H1 (cell line): ENCODE data around the gene ASCL2. TPM values are rescaled to one million over a fixed set of nuclear protein-coding genes. Genes with fewer than 3 reads are reported as not detected.

ENCODE experiments used
- CTCF ChIA-PET: fragments of 300-600 bp; sonication (Branson Sonifier 250); formaldehyde crosslinking; loops from one replicate; lab custom pipeline; 2021; ENCODE audit not compliant: partially characterized antibody; lab: Charles Lee
- POLR2A ChIA-PET: fragments of 300-600 bp; sonication (Branson Sonifier 250); formaldehyde crosslinking; loops from one replicate; lab custom pipeline; 2021; ENCODE audit warnings: inconsistent platforms; ENCODE audit not compliant: partially characterized antibody; lab: Charles Lee
- DNase-seq, 2 experiments: peaks; one replicate each; pipeline versions ENCODE4 v3.0.0 to v3.0.0-alpha.2; 2010 to 2022; ENCODE audit warnings: low spot score in 2 of 2, low read depth in 1 of 2, mixed read lengths in 1 of 2
- FAIRE-seq: peaks from 2 replicates; lab custom pipeline; 2011; peaks lifted over from hg19 to GRCh38; lab: Jason Lieb, UNC
- H2AFZ ChIP-seq: 2 replicates; pipeline ENCODE4 v1.8.1; 2012; ENCODE audit warnings: low read length, inconsistent platforms
- H2AK5ac ChIP-seq: 2 replicates; pipeline ENCODE4 v1.6.1; 2013; ENCODE audit warnings: low read depth, low read length
- H2BK120ac ChIP-seq: replicated peaks from 2 replicates; pipeline ENCODE3; 2013; ENCODE audit warnings: low read depth, low read length, inconsistent platforms
- H2BK12ac ChIP-seq: 2 replicates; pipeline ENCODE4 v1.6.1; 2013; ENCODE audit warnings: low read depth, low read length
- H2BK15ac ChIP-seq: 2 replicates; pipeline ENCODE4 v1.6.1; 2013; ENCODE audit warnings: low read length
- H2BK20ac ChIP-seq: 2 replicates; pipeline ENCODE4 v1.6.1; 2013; ENCODE audit warnings: low read length
- H2BK5ac ChIP-seq: 2 replicates; pipeline ENCODE4 v1.6.1; 2013; ENCODE audit warnings: low read depth, low read length
- H3K14ac ChIP-seq: 2 replicates; pipeline ENCODE4 v1.6.1; 2013; ENCODE audit warnings: inconsistent platforms; ENCODE audit not compliant: insufficient read length
- H3K18ac ChIP-seq: 2 replicates; pipeline ENCODE4 v1.6.1; 2013; ENCODE audit warnings: low read length; ENCODE audit errors: extremely low read depth
- H3K23ac ChIP-seq: 2 replicates; pipeline ENCODE4 v1.6.1; 2013; ENCODE audit warnings: inconsistent platforms; ENCODE audit not compliant: insufficient read length
- H3K23me2 ChIP-seq: 2 replicates; pipeline ENCODE4 v1.6.1; 2013; ENCODE audit warnings: low read depth, low read length
- H3K27ac ChIP-seq: 2 replicates; pipeline ENCODE4 v1.6.1; 2011; ENCODE audit warnings: low read depth, low read length, inconsistent platforms
- H3K27me3 ChIP-seq, 4 experiments: replicated peaks in 1 of 4; 1 replicate in 1 of 4; 2 replicates in 3 of 4; pipeline versions ENCODE4 v1.6.1 to v1.8.1; 2011 to 2013; ENCODE audit warnings: low read length in 3 of 4, mild to moderate bottlenecking in 3 of 4, inconsistent platforms in 2 of 4, mixed read lengths in 2 of 4, moderate library complexity in 1 of 4; ENCODE audit not compliant: control insufficient read depth in 3 of 4, insufficient read depth in 3 of 4; ENCODE audit errors: extremely low read depth in 1 of 4
- H3K36me3 ChIP-seq, 4 experiments: 2 replicates each; pipeline versions ENCODE4 v1.6.1 to v1.8.1; 2011 to 2013; ENCODE audit warnings: mild to moderate bottlenecking in 4 of 4, low read length in 3 of 4, moderate library complexity in 2 of 4, control low read depth in 1 of 4, inconsistent platforms in 1 of 4; ENCODE audit not compliant: insufficient read depth in 4 of 4, control insufficient read depth in 2 of 4
- H3K4ac ChIP-seq: replicated peaks from 2 replicates; pipeline ENCODE3; 2013; ENCODE audit warnings: low read length, low read depth, mixed read lengths, inconsistent platforms; ENCODE audit not compliant: insufficient read length
- H3K4me1 ChIP-seq, 4 experiments: replicated peaks in 1 of 4; 1 replicate in 1 of 4; 2 replicates in 3 of 4; pipeline versions ENCODE4 v1.6.1 to v1.8.1; 2011 to 2013; ENCODE audit warnings: low read length in 3 of 4, inconsistent platforms in 2 of 4, mixed read lengths in 1 of 4; ENCODE audit not compliant: insufficient read depth in 4 of 4, control insufficient read depth in 3 of 4
- H3K4me2 ChIP-seq, 2 experiments: 2 replicates each; pipeline versions ENCODE4 v1.6.1 to v1.8.1; 2011 to 2013; ENCODE audit warnings: low read depth in 2 of 2, low read length in 2 of 2, control low read depth in 1 of 2, inconsistent platforms in 1 of 2, mild to moderate bottlenecking in 1 of 2; ENCODE audit not compliant: insufficient read depth in 1 of 2
- H3K4me3 ChIP-seq, 4 experiments: fragments of 200-600, 300-600 bp in 1 of 4; sonication (generic), shearing (Covaris generic), sonication (Bioruptor Twin) in 1 of 4; 2 replicates each; pipeline versions ENCODE4 v1.5.1 to v1.8.1; 2011 to 2016; ENCODE audit warnings: low read length in 4 of 4, low read depth in 3 of 4, control low read depth in 2 of 4, inconsistent platforms in 2 of 4, mild to moderate bottlenecking in 2 of 4, mixed read lengths in 1 of 4, moderate library complexity in 1 of 4; ENCODE audit not compliant: insufficient read depth in 2 of 4; ENCODE audit errors: extremely low read depth in 1 of 4
- H3K56ac ChIP-seq: replicated peaks from 2 replicates; pipeline ENCODE3; 2013; ENCODE audit warnings: low read depth, mild to moderate bottlenecking, mixed read lengths, low read length, inconsistent platforms; ENCODE audit not compliant: insufficient read length
- H3K79me1 ChIP-seq: 2 replicates; pipeline ENCODE4 v1.6.1; 2013; ENCODE audit warnings: low read depth, low read length, control low read depth
- H3K79me2 ChIP-seq, 2 experiments: 2 replicates each; pipeline versions ENCODE4 v1.6.1 to v1.8.1; 2012 to 2013; ENCODE audit warnings: low read length in 2 of 2, mild to moderate bottlenecking in 2 of 2, inconsistent platforms in 1 of 2; ENCODE audit not compliant: insufficient read depth in 2 of 2, control insufficient read depth in 1 of 2
- H3K9ac ChIP-seq, 4 experiments: replicated peaks in 1 of 4; 1 replicate in 1 of 4; 2 replicates in 3 of 4; pipeline versions ENCODE4 v1.6.1 to v1.8.1; 2011 to 2013; ENCODE audit warnings: low read depth in 3 of 4, low read length in 3 of 4, control low read depth in 2 of 4, mild to moderate bottlenecking in 2 of 4, moderate library complexity in 2 of 4, inconsistent platforms in 1 of 4; ENCODE audit errors: extremely low read depth in 1 of 4
- H3K9me3 ChIP-seq, 2 experiments: 2 replicates each; pipeline versions ENCODE4 v1.6.1 to v1.8.1; 2012 to 2013; ENCODE audit warnings: mild to moderate bottlenecking in 2 of 2, moderate library complexity in 2 of 2, control low read depth in 1 of 2, inconsistent platforms in 1 of 2, low read depth in 1 of 2, low read length in 1 of 2, mixed read lengths in 1 of 2; ENCODE audit not compliant: insufficient read depth in 2 of 2
- H4K20me1 ChIP-seq, 2 experiments: replicated peaks in 1 of 2; 2 replicates each; pipeline versions ENCODE3 to v1.8.1; 2011 to 2013; ENCODE audit warnings: inconsistent platforms in 2 of 2, low read length in 2 of 2, mild to moderate bottlenecking in 1 of 2; ENCODE audit not compliant: insufficient read depth in 2 of 2, control insufficient read depth in 1 of 2
- H4K5ac ChIP-seq: 2 replicates; pipeline ENCODE4 v1.6.1; 2013; ENCODE audit warnings: low read length, low read depth, mixed read lengths, inconsistent platforms; ENCODE audit not compliant: insufficient read length
- H4K8ac ChIP-seq: 2 replicates; pipeline ENCODE4 v1.8.0; 2013; ENCODE audit warnings: mild to moderate bottlenecking, moderate library complexity, low read length, inconsistent platforms; ENCODE audit not compliant: insufficient read depth; ENCODE audit errors: extremely low read depth
- H4K91ac ChIP-seq: replicated peaks from 2 replicates; pipeline ENCODE3; 2013; ENCODE audit warnings: low read length, mixed read lengths, inconsistent platforms; ENCODE audit not compliant: insufficient read length
- BACH1 ChIP-seq: IDR thresholded peaks from 2 replicates; pipeline ENCODE4 v1.6.1; 2012; ENCODE audit warnings: low read length, improper control_type of control experiment
- CHD2 ChIP-seq: IDR thresholded peaks from 2 replicates; pipeline ENCODE4 v1.6.1; 2012; ENCODE audit warnings: low read length, improper control_type of control experiment
- EZH2 ChIP-seq: fragments of 200-600 bp; sonication (generic); IDR thresholded peaks from 2 replicates; pipeline ENCODE4 v1.7.1; 2012; ENCODE audit warnings: low read depth, mild to moderate bottlenecking, moderate library complexity, low read length, inconsistent platforms; ENCODE audit not compliant: severe bottlenecking
- HDAC2 ChIP-seq, 2 experiments: fragments of 300-600 bp in 1 of 2; sonication (generic) in 1 of 2; IDR thresholded peaks; 2 replicates each; pipeline ENCODE4 v1.6.1; 2011 to 2012; ENCODE audit warnings: low read depth in 2 of 2, low read length in 2 of 2, mild to moderate bottlenecking in 2 of 2, moderate library complexity in 2 of 2, borderline replicate concordance in 1 of 2, inconsistent platforms in 1 of 2
- MAX ChIP-seq: IDR thresholded peaks from 2 replicates; pipeline ENCODE4 v1.6.1; 2012; ENCODE audit warnings: inconsistent platforms
- RFX5 ChIP-seq: IDR thresholded peaks from 2 replicates; pipeline ENCODE4 v1.6.1; 2011; ENCODE audit warnings: low read depth, low read length, improper control_type of control experiment, borderline replicate concordance
- RXRA ChIP-seq: IDR thresholded peaks from 2 replicates; pipeline ENCODE4 v1.6.1; 2011; ENCODE audit warnings: low read depth, mild to moderate bottlenecking, low read length, moderate library complexity; ENCODE audit not compliant: insufficient read depth
- SAP30 ChIP-seq: fragments of 300-600 bp; sonication (generic); IDR thresholded peaks from 2 replicates; pipeline ENCODE4 v1.7.1; 2012; ENCODE audit warnings: low read length, moderate library complexity, mild to moderate bottlenecking, inconsistent platforms; ENCODE audit not compliant: insufficient read depth, insufficient replicate concordance
- USF2 ChIP-seq: IDR thresholded peaks from 2 replicates; pipeline ENCODE4 v1.6.1; 2011; ENCODE audit warnings: low read length, improper control_type of control experiment
- WGBS, 2 experiments: shearing (Covaris generic) in 1 of 2; methylation state at CpG; one replicate each; pipeline versions ENCODE4 v1.1.6 to v1.1.7; 2013 to 2015; ENCODE audit warnings: low lambda C conversion rate in 2 of 2, mixed read lengths in 2 of 2, inconsistent platforms in 1 of 2, low coverage in 1 of 2, missing lambda C conversion rate in 1 of 2; ENCODE audit not compliant: insufficient replicate concordance in 2 of 2, insufficient coverage in 1 of 2, insufficient read length in 1 of 2; ENCODE audit errors: extremely low coverage in 1 of 2, missing lambda C conversion rate in 1 of 2; 5-methylcytosine and 5-hydroxymethylcytosine counted together
- polyA plus RNA-seq, 7 experiments: library from polyadenylated mRNA; depleted of rRNA in 3 of 7; stranded (reverse) in 5 of 7; unstranded in 2 of 7; fragments of >200 nt in 5 of 7; fragments of 200-250 nt in 2 of 7; gene quantifications; 1 replicate in 5 of 7; 2 replicates in 1 of 7; 4 replicates in 1 of 7; pipeline versions ENCODE4 v1.2.1 to v1.2.3, GENCODE V29; 2011 to 2013; ENCODE audit warnings: missing spikeins in 2 of 7, mixed read lengths in 2 of 7
- total RNA-seq: library from RNA; stranded (reverse); fragmentation: NEBNext Ultra II Directional; extraction: Animal tissue kit (Norgen Biotek cat#: 25700); gene quantifications from 2 replicates; pipeline ENCODE4 v1.2.1, GENCODE V29; 2021

The ASCL2 gene
- total and polyA plus RNA-seq, 2 of the 8 experiments (the other 6 are each of a cell fraction or from before 2014, with no cell fraction given): 0.51 to 0.56 TPM

DNA sequence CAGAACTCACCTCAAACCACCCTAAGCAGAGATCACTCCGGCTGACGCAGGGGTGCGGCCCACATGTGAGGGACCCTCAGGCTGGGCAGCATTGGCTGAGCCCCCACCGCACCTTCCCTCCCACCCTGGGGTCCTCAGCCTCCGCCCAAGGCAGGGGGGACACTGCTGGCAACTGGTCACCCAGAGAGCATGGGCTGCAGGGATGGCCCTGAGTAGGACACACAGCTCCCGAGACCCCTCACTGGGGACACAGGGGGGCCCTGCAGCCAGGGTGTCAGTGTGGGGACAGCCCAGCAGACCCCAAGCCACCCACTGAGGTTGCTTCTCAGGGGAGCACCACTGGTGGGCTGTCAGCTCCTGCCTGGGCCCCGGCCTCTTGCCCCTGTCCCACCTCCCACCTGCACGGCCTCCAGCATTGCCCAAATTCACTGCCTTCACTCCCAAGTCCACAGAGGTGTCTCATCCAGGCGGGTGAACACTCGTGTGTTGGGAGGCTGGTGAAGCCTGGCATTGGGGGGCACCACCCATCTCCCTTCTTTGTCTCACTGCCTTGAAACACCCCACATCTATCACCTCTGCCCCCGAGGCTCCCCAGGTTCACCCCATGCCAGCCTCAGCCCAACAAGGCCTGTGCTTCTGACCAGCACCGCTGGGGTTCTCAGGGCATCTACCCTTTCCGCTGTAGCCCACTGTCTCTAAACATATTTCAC lies 26.7 kb upstream of the ASCL2 start:
- Histone ChIP-seq H2BK120ac (no peak overlapping the region), H3K18ac (no peak overlapping the region), H2BK5ac (no peak overlapping the region), H2AK5ac (no peak overlapping the region), H3K14ac (no peak overlapping the region), H3K36me3 (no peaks in the 10 kb centered on the region), H3K23ac (no peak overlapping the region), H2BK12ac (no peak overlapping the region), H2AFZ (no peak overlapping the region), H3K56ac (no peak overlapping the region), H2BK20ac (no peak overlapping the region), H3K4me3 (no peak overlapping the region), H3K79me2 (no peaks in the 10 kb centered on the region), H3K9ac (no peak overlapping the region), H3K23me2 (no peaks in the 10 kb centered on the region), H3K27ac (no peak overlapping the region), H3K79me1 (no peaks in the 10 kb centered on the region), H4K5ac (no peak overlapping the region), H3K4me2 (no peak overlapping the region), H3K9me3 (no peaks in the 10 kb centered on the region), H3K4me1 (no peaks in the 10 kb centered on the region), H4K91ac (no peak overlapping the region), H4K20me1 (no peaks in the 10 kb centered on the region), H3K4ac (no peak overlapping the region), H3K27me3 (peaks cover 0 to 4% (median 1%) of the 10 kb centered on the region in 4 experiments; a peak in 2 of 7 replicates), H4K8ac (peak overlapping the region; percentile 59), H2BK15ac (no peak overlapping the region)
- no peak for FAIRE-seq
- ChIA-PET POLR2A (interaction anchor here (1.9 kb wide), 1 partner anchor 98 kb away, joined by 4 read pairs; no protein-coding TSS in a partner anchor), CTCF (interaction anchor here (0.8 to 14.9 kb wide), 15 partner anchors 8 to 130 kb away, joined by 3 to 333 read pairs (median 6); partner anchors contain the start of gene TSSC4)
- 94% methylated on average over 10 of the region's 13 CpGs; no CpG with 5 or more reads in 1 of the 2 experiments for WGBS, 2 experiments
- peak in 1 of 2 experiments; percentile 22 for DNase-seq
- TF ChIP-seq CHD2 (no peak), EZH2 (no peak), RXRA (no peak), HDAC2 (IDR thresholded peaks at IDR 0.05; ENCODE audit: borderline replicate concordance in 1 of 2, low read depth in 2 of 2, low read length in 2 of 2) (no peak), BACH1 (no peak), SAP30 (no peak), RFX5 (no peak), USF2 (no peak), MAX (no peak)
